Caco-2 (cell line): ENCODE data around the gene GRHPR. TPM values are rescaled to one million over a fixed set of nuclear protein-coding genes. Genes with fewer than 3 reads are reported as not detected.
"Not testable (repeated sequence)": the region's sequence is repeated elsewhere in the genome, so short reads cannot be mapped to it uniquely, and the experiment has no call there.

Experiments used
- BruUV-seq: library from RNA; stranded (reverse); fragments of 400-500 nt; replicated peaks from 2 replicates; lab custom pipeline; 2021; lab: Mats Ljungman, UMichigan
- CTCF ChIA-PET: fragments of 300-600 bp; sonication (Branson Sonifier 250); formaldehyde crosslinking; loops from one replicate; lab custom pipeline; 2022; ENCODE audit warnings: antibody characterized with exemption; lab: Charles Lee
- POLR2A ChIA-PET: fragments of 300-600 bp; sonication (Branson Sonifier 250); formaldehyde crosslinking; loops from one replicate; lab custom pipeline; 2022; ENCODE audit warnings: antibody characterized with exemption; lab: Charles Lee
- DNase-seq, 2 experiments: peaks; one replicate each; pipeline versions ENCODE4 v3.0.0 to v3.0.0-alpha.2; 2020 to 2022
- H3K27me3 ChIP-seq: replicated peaks from 2 replicates; pipeline ENCODE4 v1.6.0; 2011; ENCODE audit warnings: low read length; ENCODE audit not compliant: control insufficient read depth, insufficient read depth
- H3K36me3 ChIP-seq: 2 replicates; pipeline ENCODE4 v1.5.1; 2011; ENCODE audit warnings: low read length; ENCODE audit not compliant: control insufficient read depth, insufficient read depth
- H3K4me1 ChIP-seq: fragments of 250-450 bp; sonication (Bioruptor Pico); 2 replicates; pipeline ENCODE4 v1.5.1; 2020; ENCODE audit warnings: mild to moderate bottlenecking
- H3K4me3 ChIP-seq: 2 replicates; pipeline ENCODE4 v1.5.1; 2011; ENCODE audit warnings: low read depth, mild to moderate bottlenecking, control low read depth, low read length
- H3K9me3 ChIP-seq: fragments of 250-450 bp; sonication (Bioruptor Pico); 2 replicates; pipeline ENCODE4 v1.5.1; 2020; ENCODE audit warnings: mild to moderate bottlenecking, moderate library complexity
- H3K27ac Mint-ChIP-seq: one replicate; pipeline ENCODE4 v1.8.0; 2022; ENCODE audit warnings: mixed read lengths; ENCODE audit not compliant: unreplicated experiment
- H3K27me3 Mint-ChIP-seq: one replicate; pipeline ENCODE4 v1.8.0; 2022; ENCODE audit warnings: mixed read lengths; ENCODE audit not compliant: insufficient read depth, unreplicated experiment
- H3K36me3 Mint-ChIP-seq: one replicate; pipeline ENCODE4 v1.8.0; 2022; ENCODE audit warnings: mild to moderate bottlenecking, mixed read lengths; ENCODE audit not compliant: insufficient read depth, unreplicated experiment
- H3K4me1 Mint-ChIP-seq: one replicate; pipeline ENCODE4 v1.8.0; 2022; ENCODE audit warnings: low read depth, mixed read lengths; ENCODE audit not compliant: unreplicated experiment
- H3K4me3 Mint-ChIP-seq: one replicate; pipeline ENCODE4 v1.8.0; 2022; ENCODE audit warnings: mild to moderate bottlenecking, moderate library complexity, mixed read lengths; ENCODE audit not compliant: unreplicated experiment
- H3K9me3 Mint-ChIP-seq: one replicate; pipeline ENCODE4 v1.8.0; 2022; ENCODE audit warnings: mixed read lengths; ENCODE audit not compliant: unreplicated experiment
- CTCF ChIP-seq, 2 experiments: fragments of 200-600 bp in 1 of 2; IDR thresholded peaks; 1 replicate in 1 of 2; 2 replicates in 1 of 2; pipeline versions ENCODE4 v1.5.1 to v1.8.0; 2011 to 2022; ENCODE audit warnings: antibody characterized with exemption in 1 of 2, control low read depth in 1 of 2, inconsistent platforms in 1 of 2, low read depth in 1 of 2, low read length in 1 of 2, mild to moderate bottlenecking in 1 of 2, moderate library complexity in 1 of 2; ENCODE audit not compliant: insufficient read depth in 1 of 2, severe bottlenecking in 1 of 2, unreplicated experiment in 1 of 2
- intact Hi-C: fragments of 100-400 bp; cut with micrococcal nuclease; formaldehyde crosslinking; loops from one replicate; pipeline ENCODE4 v1.10.0; 2022; ENCODE audit not compliant: unreplicated experiment
- total RNA-seq: library from RNA; stranded (reverse); gene quantifications from 2 replicates; pipeline ENCODE4 v1.2.3, GENCODE V29; 2022

The GRHPR gene
- total RNA-seq, 1 experiment from 2014 or later: 82.5 TPM

GRCh38 chr9:37471942-37472684 lies 49.6 kb downstream of the GRHPR start:
- H3K4me1 ChIP-seq: peaks cover 11% of the 10 kb centered on the region
- Mint-ChIP-seq H3K27me3 (no peaks in the 10 kb centered on the region), H3K4me1 (peaks cover 17% of the 10 kb centered on the region), H3K9me3 (no peaks in the 10 kb centered on the region), H3K36me3 (peaks cover 11% of the 10 kb centered on the region), H3K27ac (peak overlapping the region; percentile 93), H3K4me3 (peak overlapping the region; percentile 77)
- ChIA-PET POLR2A (interaction anchor here (1.4 kb wide), 1 partner anchor 13 kb away, joined by 4 read pairs; the partner anchor contains the start of gene POLR1E), CTCF (no interaction called here)
- H3K27me3 ChIP-seq: no peaks in the 10 kb centered on the region
- no peak for TF ChIP-seq CTCF (IDR thresholded peaks at IDR 0.05; ENCODE audit: insufficient read depth in 1 of 2, low read depth in 1 of 2, low read length in 1 of 2, severe bottlenecking in 1 of 2, unreplicated experiment in 1 of 2)
- no peaks in the 10 kb centered on the region for H3K36me3 ChIP-seq
- BruUV-seq: TSS peak; percentile 88
- peak overlapping the region; percentile 29 for H3K4me3 ChIP-seq
- peak; percentile 71 to 80 for DNase-seq
- intact Hi-C loops: loop anchor here (2.0 kb wide), 1 partner anchor 57 kb away; no protein-coding TSS in a partner anchor
- peaks cover 18% of the 10 kb centered on the region for H3K9me3 ChIP-seq

- peaks cover 11% of the 10 kb centered on the region for H3K36me3 Mint-ChIP-seq
- H3K9me3 Mint-ChIP-seq, H3K36me3 ChIP-seq, BruUV-seq, CTCF ChIA-PET, H3K27me3 Mint-ChIP-seq, H3K4me3 Mint-ChIP-seq, POLR2A ChIA-PET, DNase-seq, H3K4me3 ChIP-seq, H3K27me3 ChIP-seq, H3K27ac Mint-ChIP-seq: not testable (repeated sequence)
- H3K4me1 Mint-ChIP-seq: peaks cover 17% of the 10 kb centered on the region
- peaks cover 17% of the 10 kb centered on the region for H3K4me1 ChIP-seq
- intact Hi-C loops: loop anchor here (2.0 kb wide), 1 partner anchor 59 kb away; no protein-coding TSS in a partner anchor
- peaks cover 18% of the 10 kb centered on the region for H3K9me3 ChIP-seq
These were observed 51.5 kb downstream of the GRHPR start for GRCh38 chr9:37473982-37474381.

- CTCF ChIA-PET: no interaction called here
- H3K4me3 Mint-ChIP-seq: no peak overlapping the region
These were observed 51.9 kb downstream of the GRHPR start for GRCh38 chr9:37474438-37474837.

More at GRCh38 chr9:37474438-37474837, 51.9 kb downstream of the GRHPR start:
- BruUV-seq: no TSS peak
- intact Hi-C loops: no loop called here
- H3K4me3 ChIP-seq: no peak overlapping the region
- Mint-ChIP-seq H3K36me3 (peaks cover 11% of the 10 kb centered on the region), H3K9me3 (no peaks in the 10 kb centered on the region), H3K27ac (no peak overlapping the region), H3K27me3 (no peaks in the 10 kb centered on the region), H3K4me1 (peaks cover 17% of the 10 kb centered on the region)
- H3K4me1 ChIP-seq: peaks cover 17% of the 10 kb centered on the region
- POLR2A ChIA-PET: no interaction called here
- no peaks in the 10 kb centered on the region for H3K27me3 ChIP-seq
- DNase-seq: no peak
- H3K36me3 ChIP-seq: no peaks in the 10 kb centered on the region
- no peak for TF ChIP-seq CTCF (IDR thresholded peaks at IDR 0.05; ENCODE audit: insufficient read depth in 1 of 2, low read depth in 1 of 2, low read length in 1 of 2, severe bottlenecking in 1 of 2, unreplicated experiment in 1 of 2)
- peaks cover 18% of the 10 kb centered on the region for H3K9me3 ChIP-seq
